ENCODE data around the gene SLC4A3. TPM values are rescaled to one million over a fixed set of nuclear protein-coding genes. Genes with fewer than 3 reads are reported as not detected.
A peak's percentile ranks its signal among the peaks of the same experiment; 100 is the strongest.
"Not testable (repeated sequence)": the region's sequence is repeated elsewhere in the genome, so short reads cannot be mapped to it uniquely, and the experiment has no call there.

SLC4A3 gene
- total RNA-seq, 2 donors from 2014 or later: 0.47 to 0.72 TPM

DNA sequence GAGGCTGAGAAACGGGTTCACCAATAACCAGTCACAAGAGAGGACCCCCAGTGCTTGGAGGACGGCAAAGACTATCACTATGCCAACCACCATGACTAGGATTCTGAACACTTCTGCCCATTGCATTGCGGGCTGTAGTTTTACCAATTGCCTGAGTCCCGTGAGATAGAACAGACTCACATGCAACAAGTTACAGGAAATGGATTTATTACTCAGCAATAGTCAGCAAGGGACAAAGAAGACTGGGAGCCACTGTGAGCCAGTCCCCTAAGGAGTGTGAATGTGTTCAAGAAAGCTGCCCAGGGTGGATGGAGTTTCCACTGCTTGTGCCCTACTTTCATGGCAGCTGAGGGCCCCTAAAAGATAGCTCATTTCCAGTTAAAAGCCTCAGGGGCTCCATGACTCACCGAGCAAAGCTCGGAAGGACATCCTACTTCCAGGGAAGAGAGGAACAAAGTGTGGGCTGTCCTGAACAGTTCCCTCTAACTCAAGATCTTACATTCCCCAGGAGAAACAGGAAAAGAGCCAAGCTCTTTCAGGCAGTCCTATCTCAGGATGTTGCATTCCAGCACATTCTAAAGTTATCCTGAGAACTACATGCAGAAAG lies 54.4 kb downstream of the SLC4A3 start:
- no peaks in the 10 kb centered on the region for H3K4me1 ChIP-seq
- no peak overlapping the region for H3K27ac ChIP-seq
- TF ChIP-seq, protein P1, sequence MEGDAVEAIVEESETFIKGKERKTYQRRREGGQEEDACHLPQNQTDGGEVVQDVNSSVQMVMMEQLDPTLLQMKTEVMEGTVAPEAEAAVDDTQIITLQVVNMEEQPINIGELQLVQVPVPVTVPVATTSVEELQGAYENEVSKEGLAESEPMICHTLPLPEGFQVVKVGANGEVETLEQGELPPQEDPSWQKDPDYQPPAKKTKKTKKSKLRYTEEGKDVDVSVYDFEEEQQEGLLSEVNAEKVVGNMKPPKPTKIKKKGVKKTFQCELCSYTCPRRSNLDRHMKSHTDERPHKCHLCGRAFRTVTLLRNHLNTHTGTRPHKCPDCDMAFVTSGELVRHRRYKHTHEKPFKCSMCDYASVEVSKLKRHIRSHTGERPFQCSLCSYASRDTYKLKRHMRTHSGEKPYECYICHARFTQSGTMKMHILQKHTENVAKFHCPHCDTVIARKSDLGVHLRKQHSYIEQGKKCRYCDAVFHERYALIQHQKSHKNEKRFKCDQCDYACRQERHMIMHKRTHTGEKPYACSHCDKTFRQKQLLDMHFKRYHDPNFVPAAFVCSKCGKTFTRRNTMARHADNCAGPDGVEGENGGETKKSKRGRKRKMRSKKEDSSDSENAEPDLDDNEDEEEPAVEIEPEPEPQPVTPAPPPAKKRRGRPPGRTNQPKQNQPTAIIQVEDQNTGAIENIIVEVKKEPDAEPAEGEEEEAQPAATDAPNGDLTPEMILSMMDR (IDR thresholded peaks at IDR 0.05): no peak
- H3K9ac ChIP-seq (ENCODE audit: low read depth in 2 of 2, low read length in 2 of 2): no peak overlapping the region
- no peak overlapping the region for H3K4me3 ChIP-seq
- H3K27me3 ChIP-seq: peaks cover 3% of the 10 kb centered on the region
- intact Hi-C loops (cut with DNase I): no loop called here
- no peaks in the 10 kb centered on the region for H3K9me3 ChIP-seq
- no peaks in the 10 kb centered on the region for H3K36me3 ChIP-seq
- DNase-seq: no peak

DNA sequence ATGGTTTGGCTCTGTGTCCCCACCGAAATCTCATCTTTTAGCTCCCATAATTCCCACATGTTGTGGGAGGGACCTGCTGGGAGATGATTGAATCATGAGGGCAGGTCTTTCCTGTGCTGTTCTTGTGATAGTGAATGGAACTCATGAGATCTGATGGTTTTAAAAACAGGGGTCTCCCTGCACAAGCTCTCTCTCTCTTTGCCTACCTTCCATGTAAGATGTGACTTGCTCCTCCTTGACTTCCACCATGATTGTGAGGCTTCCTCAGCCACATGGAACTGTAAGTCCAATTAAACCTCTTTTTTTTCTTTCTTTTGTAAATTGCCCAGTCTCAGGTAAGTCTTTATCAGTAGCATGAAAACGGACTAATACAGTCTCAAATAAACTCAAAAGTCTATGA lies 56.0 kb downstream of the SLC4A3 start:
- H3K36me3 ChIP-seq; H3K27me3 ChIP-seq; H3K27ac ChIP-seq; H3K9ac ChIP-seq (ENCODE audit: low read depth in 2 of 2, low read length in 2 of 2); DNase-seq; H3K9me3 ChIP-seq; intact Hi-C loops (cut with DNase I); H3K4me1 ChIP-seq; H3K4me3 ChIP-seq: not testable (repeated sequence)

DNA sequence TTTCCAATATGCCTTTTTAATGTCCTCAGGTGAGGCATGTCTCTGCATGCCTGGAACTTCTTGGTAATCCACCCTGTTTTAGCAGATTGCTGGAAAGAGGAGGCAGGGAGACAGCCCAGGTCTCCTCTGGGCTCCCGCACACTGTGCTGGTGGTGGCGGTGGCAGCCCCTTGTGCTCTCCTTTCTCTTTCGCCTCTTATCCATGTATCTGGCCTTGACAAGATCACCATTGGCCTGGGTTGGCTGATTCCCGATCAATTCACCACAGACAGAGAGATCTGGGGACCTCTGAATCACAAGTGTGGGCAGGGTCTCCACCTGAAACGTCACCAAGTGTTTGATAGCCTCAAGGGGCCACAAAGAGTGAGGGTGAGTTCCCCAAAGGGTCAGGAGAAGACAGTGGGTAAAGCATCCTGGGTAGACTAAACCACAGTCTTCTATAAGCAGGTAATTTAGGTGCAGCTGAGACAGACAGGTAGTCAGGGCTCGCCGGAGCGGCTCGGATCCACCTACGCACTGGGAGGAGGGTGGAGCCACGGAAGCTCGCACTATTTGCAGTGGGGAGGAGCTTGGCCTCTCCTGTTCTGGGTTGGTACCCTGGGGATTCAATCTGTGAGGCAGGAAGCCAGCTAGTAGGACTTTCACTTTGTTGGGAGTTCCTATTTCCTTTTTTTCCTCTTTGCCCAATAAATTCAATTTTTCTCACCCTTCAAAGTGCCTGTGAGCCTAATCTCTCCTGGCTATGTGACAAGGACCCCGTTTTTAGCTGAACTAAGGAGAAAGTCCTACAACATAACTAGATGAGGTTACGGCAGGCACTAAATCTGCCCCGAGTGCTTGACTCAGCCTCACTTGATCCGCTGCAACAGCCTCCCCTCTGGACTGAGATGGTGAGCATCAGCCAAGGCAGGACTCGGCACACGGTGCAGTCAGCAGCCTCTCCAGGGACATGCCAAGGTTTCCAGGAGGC lies 57.6 kb downstream of the SLC4A3 start:
- H3K27ac ChIP-seq: peak overlapping the region; percentile 45
- TF ChIP-seq, protein P1 (IDR thresholded peaks at IDR 0.05): no peak
- no peaks in the 10 kb centered on the region for H3K4me1 ChIP-seq
- peak overlapping the region; percentile 30 for H3K4me3 ChIP-seq
- peak overlapping the region; percentile 39 to 67 for H3K9ac ChIP-seq (ENCODE audit: low read depth in 2 of 2, low read length in 2 of 2)
- DNase-seq: peak; percentile 84
- H3K9me3 ChIP-seq: no peaks in the 10 kb centered on the region
- H3K36me3 ChIP-seq: no peaks in the 10 kb centered on the region
- intact Hi-C loops (cut with DNase I): loop anchor here (5.0 kb wide), 2 partner anchors 43 to 143 kb away; partner anchors contain the start of genes CHPF and TMEM198
- H3K27me3 ChIP-seq: peaks cover 4% of the 10 kb centered on the region

DNA sequence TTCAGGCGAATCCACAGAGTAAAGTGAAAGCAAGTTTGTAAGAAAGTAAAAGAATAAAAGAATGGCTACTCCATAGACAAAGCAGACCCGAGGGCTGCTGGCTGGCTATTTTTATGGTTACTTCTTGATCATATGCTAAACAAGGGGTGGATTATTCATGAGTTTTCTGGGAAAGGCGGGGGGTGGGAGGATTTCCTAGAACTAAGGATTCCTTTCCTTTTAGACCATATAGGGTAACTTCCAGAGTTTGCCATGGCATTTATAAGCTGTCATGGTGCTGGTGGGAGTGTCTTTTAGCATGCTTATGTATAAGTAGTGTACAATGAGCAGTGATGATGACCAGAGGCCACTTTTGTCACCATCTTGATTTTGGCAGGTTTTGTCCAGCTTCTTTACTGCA lies 59.8 kb downstream of the SLC4A3 start:
- Histone ChIP-seq H3K9ac (ENCODE audit: low read depth in 2 of 2, low read length in 2 of 2) (no peak overlapping the region), H3K4me3 (no peak overlapping the region), H3K9me3 (no peaks in the 10 kb centered on the region), H3K27me3 (peaks cover 8% of the 10 kb centered on the region), H3K4me1 (no peaks in the 10 kb centered on the region), H3K36me3 (no peaks in the 10 kb centered on the region), H3K27ac (no peak overlapping the region)
- DNase-seq: no peak
- intact Hi-C loops (cut with DNase I): loop anchor here (5.0 kb wide), 2 partner anchors 45 to 145 kb away; partner anchors contain the start of genes CHPF and TMEM198
- TF ChIP-seq, protein P1 (IDR thresholded peaks at IDR 0.05): no peak

DNA sequence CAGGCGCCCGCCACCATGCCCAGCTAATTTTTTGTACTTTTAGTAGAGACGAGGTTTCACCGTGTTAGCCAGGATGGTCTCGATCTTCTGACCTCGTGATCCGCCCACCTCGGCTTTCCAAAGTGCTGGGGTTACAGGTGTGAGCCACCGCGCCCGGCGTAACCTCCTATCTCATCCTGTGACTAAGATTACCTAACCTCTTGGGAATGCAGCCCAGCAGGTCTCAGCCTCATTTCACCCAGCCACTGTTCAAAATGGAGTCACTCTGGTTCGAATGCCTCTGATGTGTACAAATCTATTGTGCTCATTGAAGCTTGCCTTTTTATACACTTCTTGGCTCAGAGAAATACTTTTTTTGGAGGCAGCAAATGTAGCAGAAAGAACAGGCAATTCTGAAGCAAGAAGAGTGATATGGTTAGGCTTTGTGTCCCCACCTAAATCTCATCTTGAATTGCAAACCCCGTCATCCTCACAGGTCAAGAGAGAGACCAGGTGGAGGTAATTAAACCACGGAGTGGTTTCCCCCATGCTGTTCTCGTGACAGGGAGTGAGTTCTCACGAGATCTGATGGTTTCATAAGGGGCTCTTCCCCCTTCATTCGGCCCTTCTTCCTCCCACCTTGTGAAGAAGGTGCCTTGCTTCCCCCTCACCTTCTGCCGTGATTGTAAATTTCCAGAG lies 60.6 kb downstream of the SLC4A3 start:
- TF ChIP-seq, protein P1 (IDR thresholded peaks at IDR 0.05): no peak
- no peak overlapping the region for H3K9ac ChIP-seq (ENCODE audit: low read depth in 2 of 2, low read length in 2 of 2)
- DNase-seq: no peak
- intact Hi-C loops (cut with DNase I): loop anchor here (5.0 kb wide), 2 partner anchors 46 to 146 kb away; partner anchors contain the start of genes CHPF and TMEM198
- H3K27ac ChIP-seq: no peak overlapping the region
- no peaks in the 10 kb centered on the region for H3K4me1 ChIP-seq
- no peaks in the 10 kb centered on the region for H3K9me3 ChIP-seq
- peaks cover 6% of the 10 kb centered on the region for H3K27me3 ChIP-seq
- H3K4me3 ChIP-seq: no peak overlapping the region
- H3K36me3 ChIP-seq: no peaks in the 10 kb centered on the region

Data from colonic mucosa (tissue), 4 donors.